ENCODE data around the gene HGS.

HGS gene

GRCh38 chr17:81640011-81640410 lies 43.8 kb upstream of the HGS start:
- DNase-seq (ENCODE audit: low read depth): no peak
- TF ChIP-seq, protein P1, sequence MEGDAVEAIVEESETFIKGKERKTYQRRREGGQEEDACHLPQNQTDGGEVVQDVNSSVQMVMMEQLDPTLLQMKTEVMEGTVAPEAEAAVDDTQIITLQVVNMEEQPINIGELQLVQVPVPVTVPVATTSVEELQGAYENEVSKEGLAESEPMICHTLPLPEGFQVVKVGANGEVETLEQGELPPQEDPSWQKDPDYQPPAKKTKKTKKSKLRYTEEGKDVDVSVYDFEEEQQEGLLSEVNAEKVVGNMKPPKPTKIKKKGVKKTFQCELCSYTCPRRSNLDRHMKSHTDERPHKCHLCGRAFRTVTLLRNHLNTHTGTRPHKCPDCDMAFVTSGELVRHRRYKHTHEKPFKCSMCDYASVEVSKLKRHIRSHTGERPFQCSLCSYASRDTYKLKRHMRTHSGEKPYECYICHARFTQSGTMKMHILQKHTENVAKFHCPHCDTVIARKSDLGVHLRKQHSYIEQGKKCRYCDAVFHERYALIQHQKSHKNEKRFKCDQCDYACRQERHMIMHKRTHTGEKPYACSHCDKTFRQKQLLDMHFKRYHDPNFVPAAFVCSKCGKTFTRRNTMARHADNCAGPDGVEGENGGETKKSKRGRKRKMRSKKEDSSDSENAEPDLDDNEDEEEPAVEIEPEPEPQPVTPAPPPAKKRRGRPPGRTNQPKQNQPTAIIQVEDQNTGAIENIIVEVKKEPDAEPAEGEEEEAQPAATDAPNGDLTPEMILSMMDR (IDR thresholded peaks at IDR 0.05; ENCODE audit: control insufficient read depth, insufficient read depth, low read depth, low read length, missing control alignments): no peak
- no peak overlapping the region for H3K4me3 ChIP-seq (ENCODE audit: control insufficient read depth, low read depth, low read length)

GRCh38 chr17:81641825-81642489 lies 41.9 kb upstream of the HGS start:
- peak overlapping the region; percentile 2; the same call in 1 of the 2 replicates for H3K4me3 ChIP-seq (ENCODE audit: control insufficient read depth, low read depth, low read length)
- TF ChIP-seq, protein P1 (IDR thresholded peaks at IDR 0.05; ENCODE audit: control insufficient read depth, insufficient read depth, low read depth, low read length, missing control alignments): no peak
- DNase-seq (ENCODE audit: low read depth): peak; percentile 23

- no peak for DNase-seq (ENCODE audit: low read depth)
- TF ChIP-seq, protein P1 (IDR thresholded peaks at IDR 0.05; ENCODE audit: control insufficient read depth, insufficient read depth, low read depth, low read length, missing control alignments): no peak
- H3K4me3 ChIP-seq (ENCODE audit: control insufficient read depth, low read depth, low read length): no peak overlapping the region
Observed at GRCh38 chr17:81644496-81644895, 39.3 kb upstream of the HGS start.

GRCh38 chr17:81644976-81645952 lies 38.5 kb upstream of the HGS start:
- no peak for DNase-seq (ENCODE audit: low read depth)
- no peak overlapping the region for H3K4me3 ChIP-seq (ENCODE audit: control insufficient read depth, low read depth, low read length)
- TF ChIP-seq, protein P1 (IDR thresholded peaks at IDR 0.05; ENCODE audit: control insufficient read depth, insufficient read depth, low read depth, low read length, missing control alignments): no peak

DNA sequence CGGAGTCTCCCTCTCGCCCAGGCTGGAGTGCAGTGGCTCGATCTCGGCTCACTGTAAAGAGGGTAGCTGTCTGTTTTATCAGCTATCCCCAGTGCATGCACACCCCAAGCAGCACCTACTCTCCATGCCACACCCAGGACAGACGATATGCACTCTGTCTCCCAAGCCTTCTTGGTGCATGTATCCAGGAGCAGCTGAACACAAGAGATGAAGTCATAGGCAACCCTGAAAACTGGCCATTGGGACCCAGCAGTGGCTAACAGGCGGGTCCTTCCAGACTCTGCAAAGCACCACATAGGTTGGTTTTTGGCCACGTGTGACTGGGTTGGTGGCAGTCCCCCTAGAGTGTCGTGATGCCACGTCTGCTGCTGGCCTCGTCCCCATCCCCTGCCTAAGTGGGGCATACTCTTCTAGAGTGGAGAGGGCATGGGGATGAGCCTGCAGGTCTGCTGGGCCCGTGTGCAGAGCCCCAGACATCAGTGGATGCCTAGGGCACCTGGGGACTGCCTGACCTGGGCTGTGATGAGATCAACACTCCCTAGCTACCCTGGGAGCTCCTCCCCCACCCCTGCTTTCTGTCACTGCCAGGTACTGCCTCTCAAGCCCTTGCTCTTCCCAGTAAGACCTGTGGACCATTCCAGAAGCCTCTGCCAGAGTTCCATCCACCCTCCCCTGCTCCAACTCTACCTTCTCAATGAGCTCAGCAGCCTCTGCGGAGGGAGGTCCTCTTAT lies 36.8 kb upstream of the HGS start:
- TF ChIP-seq, protein P1 (IDR thresholded peaks at IDR 0.05; ENCODE audit: control insufficient read depth, insufficient read depth, low read depth, low read length, missing control alignments): no peak
- no peak overlapping the region for H3K4me3 ChIP-seq (ENCODE audit: control insufficient read depth, low read depth, low read length)
- DNase-seq (ENCODE audit: low read depth): no peak

DNA sequence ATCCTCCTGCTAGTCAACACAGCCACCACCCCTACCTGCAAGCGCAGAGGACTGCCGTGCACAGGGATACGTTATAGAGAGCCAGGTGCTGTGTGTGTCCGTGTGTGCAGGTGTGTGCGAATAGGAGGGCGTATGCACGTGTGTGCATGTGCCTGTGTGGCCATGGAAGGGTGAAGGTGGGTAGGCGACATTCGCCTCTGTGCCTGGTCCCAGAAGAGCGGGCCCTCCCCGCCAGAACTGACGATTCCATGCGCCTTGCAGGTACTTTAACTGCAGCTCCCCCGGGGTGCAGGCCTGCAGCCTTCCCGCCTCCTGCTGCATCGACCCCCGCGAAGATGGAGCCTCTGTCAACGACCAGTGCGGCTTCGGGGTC lies 36.2 kb upstream of the HGS start:
- H3K4me3 ChIP-seq (ENCODE audit: control insufficient read depth, low read depth, low read length): no peak overlapping the region
- no peak for DNase-seq (ENCODE audit: low read depth)
- TF ChIP-seq, protein P1 (IDR thresholded peaks at IDR 0.05; ENCODE audit: control insufficient read depth, insufficient read depth, low read depth, low read length, missing control alignments): no peak
